ENCODE measurements around the gene RRP7A. TPM values are rescaled to one million over a fixed set of nuclear protein-coding genes. Genes with fewer than 3 reads are reported as not detected.
A peak's percentile ranks its signal among the peaks of the same experiment; 100 is the strongest.

The RRP7A gene
- total and polyA plus RNA-seq, 2 of the 13 experiments (the other 11 are each of a cell fraction or from before 2014, with no cell fraction given): 15.3 to 41.6 TPM

DNA sequence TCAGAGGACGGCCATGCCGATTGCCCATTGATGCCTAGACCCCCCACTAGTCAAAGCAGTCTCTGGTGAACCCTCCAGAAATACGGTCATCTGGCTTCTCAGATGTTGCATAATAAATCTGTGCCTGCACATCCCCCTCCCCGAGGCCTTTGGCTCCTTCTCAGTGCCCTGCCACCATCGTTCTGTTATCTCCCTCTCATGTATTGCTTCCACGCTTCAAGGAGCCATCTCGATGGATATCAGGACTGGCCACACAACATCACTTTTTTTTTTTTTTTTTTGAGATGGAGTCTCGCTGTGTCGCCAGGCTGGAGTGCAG, 1.6 kb upstream of the RRP7A start:
- intact Hi-C loops (cut with micrococcal nuclease; ENCODE audit: unreplicated experiment) (no loop called here), in situ Hi-C loops (cut with HindIII; ENCODE audit: extremely low pct_ligation_motif_present, low pct_unique_long_range_greater_than_20kb) (no loop called here)
- Histone ChIP-seq H3K36me3 (replicated peaks in 1 of 2; ENCODE audit: control insufficient read depth in 1 of 2, insufficient read depth in 2 of 2, low read length in 2 of 2) (peaks cover 2 to 6% of the 10 kb centered on the region in 2 experiments; a peak in 2 of 5 replicates), H2AFZ (ENCODE audit: low read length) (no peak overlapping the region), H3K4me2 (ENCODE audit: low read depth, low read length) (peak overlapping the region; percentile 93), H4K20me1 (ENCODE audit: insufficient read depth, low read length) (peaks cover 3% of the 10 kb centered on the region; the same call in 1 of the 2 replicates), H3K4me3 (replicated peaks in 1 of 3; ENCODE audit: insufficient read depth in 1 of 3, low read depth in 2 of 3, low read length in 3 of 3) (peak overlapping the region; percentile 24 to 83 (median 59); a peak in 4 of 6 replicates), H3K9me3 (ENCODE audit: low read length) (no peaks in the 10 kb centered on the region), H3K79me2 (ENCODE audit: insufficient read depth, low read length) (peaks cover 11% of the 10 kb centered on the region), H3K27me3 (ENCODE audit: control insufficient read depth in 1 of 2, insufficient read depth in 2 of 2, low read length in 2 of 2) (no peaks in the 10 kb centered on the region; a peak in 1 of 5 replicates), H3K9ac (ENCODE audit: insufficient read depth, low read depth, low read length) (peak overlapping the region; percentile 84), H3K4me1 (ENCODE audit: insufficient read depth, low read length) (peaks cover 47% of the 10 kb centered on the region), H3K27ac (ENCODE audit: extremely low read length, insufficient read depth, low read length) (peak overlapping the region; percentile 86)
- ChIA-PET POLR2A (interaction anchor here (1.0 to 2.5 kb wide), 4 partner anchors 9 to 94 kb away, joined by 4 to 13 read pairs (median 6); partner anchors contain the start of gene POLDIP3), CTCF (ENCODE audit: low intra/inter-chr PET ratio, low total read pairs) (no interaction called here)
- WGBS (ENCODE audit: low lambda C conversion rate): 29% methylated on average over 9 of the region's 9 CpGs
- no TSS peak for BruUV-seq (replicated peaks)
- FAIRE-seq (no peak), ATAC-seq (no peak), DNase-seq (ENCODE audit: low spot score) (no peak)
- TF ChIP-seq JARID2 (CRISPR knock-in tag; IDR thresholded peaks at IDR 0.05; ENCODE audit: insufficient replicate concordance) (no peak), THAP8 (CRISPR knock-in tag; IDR thresholded peaks at IDR 0.05; ENCODE audit: borderline replicate concordance) (no peak), PRDM15 (CRISPR knock-in tag; IDR thresholded peaks at IDR 0.05) (no peak), POLR2G (IDR thresholded peaks at IDR 0.05; ENCODE audit: low read depth, low read length) (0 out of 2 replicates have a peak, but pooled peaks have one; percentile 16), ETV6 (CRISPR knock-in tag; conservative IDR thresholded peaks at IDR 0.05) (no peak), YY1 (IDR thresholded peaks at IDR 0.05; ENCODE audit: insufficient read depth, insufficient replicate concordance, low read depth, low read length) (peak; percentile 58), ZNF121 (CRISPR knock-in tag; IDR thresholded peaks at IDR 0.05) (no peak), HNRNPL (IDR thresholded peaks at IDR 0.05; ENCODE audit: low read depth, low read length) (0 out of 2 replicates have a peak, but pooled peaks have one; percentile 21), RELA (CRISPR knock-in tag; IDR thresholded peaks at IDR 0.05) (no peak), PAXIP1 (CRISPR knock-in tag; conservative IDR thresholded peaks at IDR 0.05) (no peak), CEBPG (CRISPR knock-in tag; IDR thresholded peaks at IDR 0.05) (peak; percentile 63; the same call in 1 of the 2 replicates), POLR2A (IDR thresholded peaks at IDR 0.05; ENCODE audit: insufficient read depth in 1 of 2, low read depth in 2 of 2, low read length in 2 of 2) (no peak), ZNF775 (CRISPR knock-in tag; IDR thresholded peaks at IDR 0.05; ENCODE audit: borderline replicate concordance) (no peak), ZBTB21 (CRISPR knock-in tag; IDR thresholded peaks at IDR 0.05) (no peak), PAX8 (CRISPR knock-in tag; IDR thresholded peaks at IDR 0.05; ENCODE audit: borderline replicate concordance) (no peak)
- TF ChIP-seq, protein P1, sequence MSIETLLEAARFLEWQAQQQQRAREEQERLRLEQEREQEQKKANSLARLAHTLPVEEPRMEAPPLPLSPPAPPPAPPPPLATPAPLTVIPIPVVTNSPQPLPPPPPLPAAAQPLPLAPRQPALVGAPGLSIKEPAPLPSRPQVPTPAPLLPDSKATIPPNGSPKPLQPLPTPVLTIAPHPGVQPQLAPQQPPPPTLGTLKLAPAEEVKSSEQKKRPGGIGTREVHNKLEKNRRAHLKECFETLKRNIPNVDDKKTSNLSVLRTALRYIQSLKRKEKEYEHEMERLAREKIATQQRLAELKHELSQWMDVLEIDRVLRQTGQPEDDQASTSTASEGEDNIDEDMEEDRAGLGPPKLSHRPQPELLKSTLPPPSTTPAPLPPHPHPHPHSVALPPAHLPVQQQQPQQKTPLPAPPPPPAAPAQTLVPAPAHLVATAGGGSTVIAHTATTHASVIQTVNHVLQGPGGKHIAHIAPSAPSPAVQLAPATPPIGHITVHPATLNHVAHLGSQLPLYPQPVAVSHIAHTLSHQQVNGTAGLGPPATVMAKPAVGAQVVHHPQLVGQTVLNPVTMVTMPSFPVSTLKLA (IDR thresholded peaks at IDR 0.05): no peak
